ENCODE results near the gene PITPNM3.

PITPNM3 gene

GRCh38 chr17:6503641-6504195, 52.6 kb downstream of the PITPNM3 start:
- no peak overlapping the region for H3K27ac ChIP-seq
- TF ChIP-seq CTCF (conservative IDR thresholded peaks at IDR 0.05) = no peak

DNA sequence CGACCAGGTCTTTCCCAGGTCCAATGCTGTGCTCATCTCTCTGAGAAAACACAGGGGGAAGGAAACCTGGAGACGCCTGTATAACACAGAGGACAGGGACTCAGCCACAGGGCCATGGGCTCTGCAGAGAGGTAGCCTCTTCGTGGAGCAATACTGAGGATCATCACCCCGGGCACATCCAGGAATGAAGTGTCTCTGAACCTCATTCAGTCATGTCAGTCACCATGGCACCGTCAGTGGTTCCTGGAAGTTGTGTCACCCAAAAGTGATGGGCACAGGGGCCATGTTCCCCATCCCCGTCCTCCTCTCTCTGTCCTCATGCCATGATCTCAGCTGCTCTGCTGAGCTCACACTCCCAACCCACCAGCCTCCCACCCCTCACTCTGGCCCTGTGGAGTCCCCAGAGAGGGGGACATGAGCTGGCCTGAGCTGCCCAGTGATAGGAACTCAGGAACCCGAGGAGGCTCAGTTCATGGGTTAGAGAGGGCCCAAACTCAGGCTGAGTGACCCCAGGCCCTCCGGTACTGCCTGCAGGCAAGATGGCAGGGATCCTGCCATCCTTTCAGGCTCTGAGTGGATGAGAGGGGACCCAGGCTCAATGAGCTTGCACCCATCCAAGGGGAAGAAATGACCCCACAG, 53.4 kb downstream of the PITPNM3 start:
- TF ChIP-seq CTCF (conservative IDR thresholded peaks at IDR 0.05) = no peak
- no peak overlapping the region for H3K27ac ChIP-seq

GRCh38 chr17:6502142-6502541, 54.2 kb downstream of the PITPNM3 start:
- TF ChIP-seq CTCF (conservative IDR thresholded peaks at IDR 0.05) = no peak
- no peak overlapping the region for H3K27ac ChIP-seq

GRCh38 chr17:6501359-6501758, 55.0 kb downstream of the PITPNM3 start:
- TF ChIP-seq CTCF (conservative IDR thresholded peaks at IDR 0.05) = no peak
- H3K27ac ChIP-seq = no peak overlapping the region

DNA sequence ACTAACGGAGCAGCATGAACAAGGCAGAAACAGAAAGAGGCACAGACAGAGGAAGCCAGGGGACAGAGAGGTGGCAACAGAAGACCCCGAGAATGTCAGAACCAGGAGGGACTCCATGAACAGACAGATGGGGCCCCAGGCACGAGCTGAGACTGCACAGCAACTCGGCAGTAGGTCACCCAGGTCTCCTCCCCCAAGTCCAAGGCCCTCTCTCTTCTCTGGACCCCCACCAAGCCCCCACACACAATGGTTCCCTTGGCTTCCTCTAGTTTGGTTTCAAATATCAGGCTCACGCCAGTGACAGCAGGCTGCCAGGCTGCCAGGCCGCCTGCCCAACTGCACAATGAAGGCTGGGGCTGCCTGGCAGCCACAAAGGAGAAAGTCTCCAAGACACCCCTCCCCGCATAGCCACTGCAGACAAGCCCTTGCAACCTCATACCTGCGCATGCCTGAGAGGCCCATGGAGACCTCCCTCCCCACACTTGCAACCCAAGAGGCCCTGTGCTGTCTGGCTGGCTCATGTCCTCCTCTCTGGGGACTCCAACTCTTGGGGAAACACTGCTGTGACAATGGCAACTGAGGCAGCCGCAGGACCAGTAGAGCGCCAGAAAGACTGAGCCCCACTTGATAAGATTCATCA, 57.3 kb downstream of the PITPNM3 start:
- TF ChIP-seq CTCF (conservative IDR thresholded peaks at IDR 0.05) = no peak
- no peak overlapping the region for H3K27ac ChIP-seq

DNA sequence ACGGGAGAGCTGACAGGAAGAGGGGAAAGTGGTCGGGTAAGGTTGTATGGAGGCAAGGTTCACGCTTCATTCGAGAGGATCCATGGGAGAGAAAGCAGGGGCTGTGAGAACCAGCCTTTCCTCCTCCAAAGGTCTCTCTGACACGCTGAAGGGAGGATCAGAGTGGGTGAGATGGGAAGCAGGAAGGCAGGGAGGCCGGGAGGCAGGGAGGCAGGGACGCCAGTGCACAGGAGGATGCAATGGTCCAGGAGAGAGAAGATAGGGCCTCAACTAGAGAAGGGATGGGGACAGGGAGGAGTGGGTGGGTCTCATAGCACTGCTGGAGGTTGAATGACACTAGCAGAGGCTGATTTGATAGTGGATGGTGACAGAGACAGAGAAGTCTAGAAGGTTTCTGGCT, 58.0 kb downstream of the PITPNM3 start:
- no peak for TF ChIP-seq CTCF (conservative IDR thresholded peaks at IDR 0.05)
- no peak overlapping the region for H3K27ac ChIP-seq

DNA sequence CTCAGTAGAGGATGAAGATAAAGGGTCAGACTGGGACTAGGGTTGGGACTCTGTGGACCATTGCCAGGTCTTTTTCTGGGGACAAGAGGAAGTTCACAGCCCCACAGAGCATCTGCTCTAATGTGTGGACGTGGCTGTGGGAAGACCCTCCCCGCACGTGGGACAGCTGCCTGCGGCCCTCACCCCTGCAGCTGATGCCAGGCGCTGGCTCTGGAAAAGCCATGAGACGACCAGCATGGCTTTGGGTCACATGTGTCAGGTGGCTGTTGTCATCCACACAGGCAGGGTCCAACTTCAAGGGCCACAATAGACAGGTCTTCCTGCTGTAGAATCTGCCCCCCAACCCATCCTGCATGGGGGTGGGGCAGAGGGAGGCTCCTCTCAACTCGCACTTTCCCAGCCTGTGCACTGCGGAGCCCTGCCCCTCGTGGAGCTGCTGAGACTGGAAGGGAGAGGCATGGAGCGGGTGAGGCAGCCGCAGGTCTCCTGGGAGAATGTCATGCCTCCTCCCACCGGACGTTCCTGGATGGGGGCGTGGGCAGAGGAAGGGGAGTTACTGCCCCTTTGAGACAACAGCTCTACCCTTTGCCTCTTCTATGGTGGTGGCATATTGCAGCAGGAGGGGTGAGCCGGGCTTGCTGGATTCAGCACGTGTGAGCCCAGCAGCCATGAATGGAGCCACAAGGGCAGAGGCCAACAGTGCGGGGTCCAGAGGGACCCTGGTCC, 58.7 kb downstream of the PITPNM3 start:
- no peak overlapping the region for H3K27ac ChIP-seq
- TF ChIP-seq CTCF (conservative IDR thresholded peaks at IDR 0.05) = no peak
